PC-3 (cell line): ENCODE results near the gene HDAC9.

Experiments
- EZH2 ChIP-seq: fragments of 300-600 bp; sonication (generic); IDR thresholded peaks from one replicate; pipeline ENCODE4 v1.6.1; 2017; ENCODE audit warnings: antibody characterized with exemption, mild to moderate bottlenecking, low read length; ENCODE audit not compliant: unreplicated experiment
- TF ChIP-seq, protein P1 (sequence below): fragments of 300-600 bp; sonication (generic); conservative IDR thresholded peaks from 2 replicates; pipeline ENCODE4 v1.5.1; 2017; ENCODE audit warnings: antibody characterized with exemption, low read depth, mild to moderate bottlenecking, low read length

DNA sequence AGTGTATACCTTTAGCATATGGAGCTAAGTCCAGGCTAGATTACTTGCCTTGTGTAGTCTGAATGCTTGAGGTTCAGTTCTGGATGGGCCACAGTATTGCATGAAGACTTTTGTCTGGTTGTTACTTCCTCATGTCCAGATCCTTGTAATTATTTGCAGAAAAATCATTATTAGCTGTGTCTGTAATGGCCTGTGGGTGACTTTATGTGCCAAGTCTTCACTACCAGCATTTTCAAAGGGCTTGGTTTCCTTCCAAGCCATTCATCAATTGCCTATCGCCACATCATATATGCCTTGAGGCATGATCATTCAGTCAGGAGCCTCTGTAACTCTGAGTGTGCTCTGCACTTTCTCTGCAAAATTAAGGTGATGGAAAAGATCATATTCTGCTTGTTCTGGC lies 13.8 kb upstream of the HDAC9 start:
- TF ChIP-seq, protein P1, sequence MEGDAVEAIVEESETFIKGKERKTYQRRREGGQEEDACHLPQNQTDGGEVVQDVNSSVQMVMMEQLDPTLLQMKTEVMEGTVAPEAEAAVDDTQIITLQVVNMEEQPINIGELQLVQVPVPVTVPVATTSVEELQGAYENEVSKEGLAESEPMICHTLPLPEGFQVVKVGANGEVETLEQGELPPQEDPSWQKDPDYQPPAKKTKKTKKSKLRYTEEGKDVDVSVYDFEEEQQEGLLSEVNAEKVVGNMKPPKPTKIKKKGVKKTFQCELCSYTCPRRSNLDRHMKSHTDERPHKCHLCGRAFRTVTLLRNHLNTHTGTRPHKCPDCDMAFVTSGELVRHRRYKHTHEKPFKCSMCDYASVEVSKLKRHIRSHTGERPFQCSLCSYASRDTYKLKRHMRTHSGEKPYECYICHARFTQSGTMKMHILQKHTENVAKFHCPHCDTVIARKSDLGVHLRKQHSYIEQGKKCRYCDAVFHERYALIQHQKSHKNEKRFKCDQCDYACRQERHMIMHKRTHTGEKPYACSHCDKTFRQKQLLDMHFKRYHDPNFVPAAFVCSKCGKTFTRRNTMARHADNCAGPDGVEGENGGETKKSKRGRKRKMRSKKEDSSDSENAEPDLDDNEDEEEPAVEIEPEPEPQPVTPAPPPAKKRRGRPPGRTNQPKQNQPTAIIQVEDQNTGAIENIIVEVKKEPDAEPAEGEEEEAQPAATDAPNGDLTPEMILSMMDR: no peak
- TF ChIP-seq EZH2: no peak
